ENCODE data around the gene BACH1. TPM values are rescaled to one million over a fixed set of nuclear protein-coding genes. Genes with fewer than 3 reads are reported as not detected.

BACH1 gene
- total and polyA plus RNA-seq, 10 of the 15 experiments (the other 5 are each of a cell fraction or from before 2014, with no cell fraction given): 3.2 to 25.7 (median 10.5) TPM

DNA sequence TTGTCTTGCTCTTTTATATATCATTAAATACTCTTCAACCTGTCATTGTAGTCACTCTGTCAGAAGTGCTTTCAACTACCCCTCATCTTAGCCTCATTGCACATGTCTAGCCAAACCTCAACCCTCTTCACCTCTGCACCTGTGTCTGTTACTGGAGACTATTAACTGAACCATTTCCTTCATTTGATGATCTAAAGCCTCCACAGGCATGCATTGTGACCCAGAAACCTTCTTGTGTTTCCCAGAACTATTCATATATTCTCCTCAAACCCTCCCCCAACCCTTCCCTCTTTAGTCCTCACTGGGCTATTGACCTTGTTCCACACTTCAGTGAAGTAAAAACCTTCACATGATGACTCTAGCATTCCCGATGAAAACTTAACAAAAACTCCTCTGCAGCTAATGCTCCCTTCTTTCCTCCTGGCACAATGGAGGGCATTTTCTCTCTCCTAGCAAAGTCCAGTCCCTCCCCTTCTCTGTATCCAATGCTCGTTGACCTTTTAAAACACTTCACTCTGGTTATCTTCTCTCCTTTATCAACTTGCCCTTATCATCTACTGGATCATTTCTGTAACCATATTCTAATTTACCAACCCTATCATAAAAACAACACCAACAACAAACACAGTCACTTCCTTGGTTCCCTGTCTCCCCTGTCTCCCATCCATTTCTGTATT lies 86.1 kb downstream of the BACH1 start:
- Histone ChIP-seq H3K9me3 (replicated peaks; ENCODE audit: control insufficient read depth, insufficient read depth, low read length) (no peaks in the 10 kb centered on the region), H4K20me1 (ENCODE audit: control insufficient read depth, insufficient read depth) (no peaks in the 10 kb centered on the region), H2AFZ (ENCODE audit: control insufficient read depth, low read depth, low read length) (no peak overlapping the region), H3K27ac (ENCODE audit: control insufficient read depth, insufficient read depth) (no peak overlapping the region), H3K4me3 (no peak overlapping the region), H3K36me3 (ENCODE audit: control insufficient read depth in 2 of 2, insufficient read depth in 2 of 2, low read length in 1 of 2) (no peaks in the 10 kb centered on the region), H3K4me1 (ENCODE audit: control insufficient read depth, insufficient read depth, low read length) (no peaks in the 10 kb centered on the region), H3K27me3 (replicated peaks in 1 of 2; ENCODE audit: control insufficient read depth in 2 of 2, insufficient read depth in 2 of 2, low read length in 1 of 2) (no peaks in the 10 kb centered on the region), H3K79me2 (ENCODE audit: control insufficient read depth, insufficient read depth, low read length) (no peaks in the 10 kb centered on the region), H3K4me2 (ENCODE audit: control insufficient read depth, insufficient read depth) (no peak overlapping the region), H3K9ac (ENCODE audit: control insufficient read depth, insufficient read depth, low read length) (no peak overlapping the region)
- ChIA-PET POLR2A (no interaction called here), RAD21 (ENCODE audit: unreplicated experiment) (no interaction called here), SMC1A (ENCODE audit: uncharacterized antibody, unreplicated experiment) (no interaction called here), CTCF (no interaction called here)
- FAIRE-seq: no peak
- in situ Hi-C loops (cut with MboI): no loop called here
- TF ChIP-seq BMI1 (IDR thresholded peaks at IDR 0.05; ENCODE audit: borderline replicate concordance) (no peak), MEF2A (IDR thresholded peaks at IDR 0.05; ENCODE audit: insufficient read depth, low read depth, low read length) (no peak), TBL1XR1 (IDR thresholded peaks at IDR 0.05; ENCODE audit: low read depth, low read length) (no peak), SMAD5 (IDR thresholded peaks at IDR 0.05; ENCODE audit: low read depth) (no peak), YBX1 (IDR thresholded peaks at IDR 0.05) (no peak), NFXL1 (IDR thresholded peaks at IDR 0.05; ENCODE audit: borderline replicate concordance) (no peak), MTA3 (IDR thresholded peaks at IDR 0.05; ENCODE audit: borderline replicate concordance, low read length) (no peak), SREBF1 (IDR thresholded peaks at IDR 0.05; ENCODE audit: low read length) (no peak), ESRRA (IDR thresholded peaks at IDR 0.05; ENCODE audit: low read length) (no peak), CHD2 (IDR thresholded peaks at IDR 0.05; ENCODE audit: borderline replicate concordance, low read depth, low read length) (no peak), MYC (IDR thresholded peaks at IDR 0.05; ENCODE audit: insufficient read depth, insufficient read length, insufficient replicate concordance, low read length, severe bottlenecking) (no peak), TCF3 (IDR thresholded peaks at IDR 0.05; ENCODE audit: borderline replicate concordance, insufficient read depth, low read depth, low read length) (no peak), EED (IDR thresholded peaks at IDR 0.05; ENCODE audit: low read depth) (no peak), KLF5 (IDR thresholded peaks at IDR 0.05; ENCODE audit: partially characterized antibody) (no peak)
- TF ChIP-seq, protein P1, sequence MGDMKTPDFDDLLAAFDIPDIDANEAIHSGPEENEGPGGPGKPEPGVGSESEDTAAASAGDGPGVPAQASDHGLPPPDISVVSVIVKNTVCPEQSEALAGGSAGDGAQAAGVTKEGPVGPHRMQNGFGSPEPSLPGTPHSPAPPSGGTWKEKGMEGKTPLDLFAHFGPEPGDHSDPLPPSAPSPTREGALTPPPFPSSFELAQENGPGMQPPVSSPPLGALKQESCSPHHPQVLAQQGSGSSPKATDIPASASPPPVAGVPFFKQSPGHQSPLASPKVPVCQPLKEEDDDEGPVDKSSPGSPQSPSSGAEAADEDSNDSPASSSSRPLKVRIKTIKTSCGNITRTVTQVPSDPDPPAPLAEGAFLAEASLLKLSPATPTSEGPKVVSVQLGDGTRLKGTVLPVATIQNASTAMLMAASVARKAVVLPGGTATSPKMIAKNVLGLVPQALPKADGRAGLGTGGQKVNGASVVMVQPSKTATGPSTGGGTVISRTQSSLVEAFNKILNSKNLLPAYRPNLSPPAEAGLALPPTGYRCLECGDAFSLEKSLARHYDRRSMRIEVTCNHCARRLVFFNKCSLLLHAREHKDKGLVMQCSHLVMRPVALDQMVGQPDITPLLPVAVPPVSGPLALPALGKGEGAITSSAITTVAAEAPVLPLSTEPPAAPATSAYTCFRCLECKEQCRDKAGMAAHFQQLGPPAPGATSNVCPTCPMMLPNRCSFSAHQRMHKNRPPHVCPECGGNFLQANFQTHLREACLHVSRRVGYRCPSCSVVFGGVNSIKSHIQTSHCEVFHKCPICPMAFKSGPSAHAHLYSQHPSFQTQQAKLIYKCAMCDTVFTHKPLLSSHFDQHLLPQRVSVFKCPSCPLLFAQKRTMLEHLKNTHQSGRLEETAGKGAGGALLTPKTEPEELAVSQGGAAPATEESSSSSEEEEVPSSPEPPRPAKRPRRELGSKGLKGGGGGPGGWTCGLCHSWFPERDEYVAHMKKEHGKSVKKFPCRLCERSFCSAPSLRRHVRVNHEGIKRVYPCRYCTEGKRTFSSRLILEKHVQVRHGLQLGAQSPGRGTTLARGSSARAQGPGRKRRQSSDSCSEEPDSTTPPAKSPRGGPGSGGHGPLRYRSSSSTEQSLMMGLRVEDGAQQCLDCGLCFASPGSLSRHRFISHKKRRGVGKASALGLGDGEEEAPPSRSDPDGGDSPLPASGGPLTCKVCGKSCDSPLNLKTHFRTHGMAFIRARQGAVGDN (IDR thresholded peaks at IDR 0.05): no peak
- TF ChIP-seq, protein P2, sequence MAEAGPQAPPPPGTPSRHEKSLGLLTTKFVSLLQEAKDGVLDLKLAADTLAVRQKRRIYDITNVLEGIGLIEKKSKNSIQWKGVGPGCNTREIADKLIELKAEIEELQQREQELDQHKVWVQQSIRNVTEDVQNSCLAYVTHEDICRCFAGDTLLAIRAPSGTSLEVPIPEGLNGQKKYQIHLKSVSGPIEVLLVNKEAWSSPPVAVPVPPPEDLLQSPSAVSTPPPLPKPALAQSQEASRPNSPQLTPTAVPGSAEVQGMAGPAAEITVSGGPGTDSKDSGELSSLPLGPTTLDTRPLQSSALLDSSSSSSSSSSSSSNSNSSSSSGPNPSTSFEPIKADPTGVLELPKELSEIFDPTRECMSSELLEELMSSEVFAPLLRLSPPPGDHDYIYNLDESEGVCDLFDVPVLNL (IDR thresholded peaks at IDR 0.05; ENCODE audit: low read depth, low read length): no peak
- TF ChIP-seq, protein P3, sequence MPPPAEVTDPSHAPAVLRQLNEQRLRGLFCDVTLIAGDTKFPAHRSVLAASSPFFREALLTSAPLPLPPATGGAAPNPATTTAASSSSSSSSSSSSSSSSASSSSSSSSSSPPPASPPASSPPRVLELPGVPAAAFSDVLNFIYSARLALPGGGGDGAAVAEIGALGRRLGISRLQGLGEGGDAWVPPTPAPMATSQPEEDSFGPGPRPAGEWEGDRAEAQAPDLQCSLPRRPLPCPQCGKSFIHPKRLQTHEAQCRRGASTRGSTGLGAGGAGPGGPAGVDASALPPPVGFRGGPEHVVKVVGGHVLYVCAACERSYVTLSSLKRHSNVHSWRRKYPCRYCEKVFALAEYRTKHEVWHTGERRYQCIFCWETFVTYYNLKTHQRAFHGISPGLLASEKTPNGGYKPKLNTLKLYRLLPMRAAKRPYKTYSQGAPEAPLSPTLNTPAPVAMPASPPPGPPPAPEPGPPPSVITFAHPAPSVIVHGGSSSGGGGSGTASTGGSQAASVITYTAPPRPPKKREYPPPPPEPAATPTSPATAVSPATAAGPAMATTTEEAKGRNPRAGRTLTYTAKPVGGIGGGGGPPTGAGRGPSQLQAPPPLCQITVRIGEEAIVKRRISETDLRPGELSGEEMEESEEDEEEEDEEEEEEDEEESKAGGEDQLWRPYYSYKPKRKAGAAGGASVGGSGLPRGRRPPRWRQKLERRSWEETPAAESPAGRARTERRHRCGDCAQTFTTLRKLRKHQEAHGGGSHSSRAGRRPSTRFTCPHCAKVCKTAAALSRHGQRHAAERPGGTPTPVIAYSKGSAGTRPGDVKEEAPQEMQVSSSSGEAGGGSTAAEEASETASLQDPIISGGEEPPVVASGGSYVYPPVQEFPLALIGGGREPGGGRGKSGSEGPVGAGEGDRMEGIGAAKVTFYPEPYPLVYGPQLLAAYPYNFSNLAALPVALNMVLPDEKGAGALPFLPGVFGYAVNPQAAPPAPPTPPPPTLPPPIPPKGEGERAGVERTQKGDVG (CRISPR knock-in tag; IDR thresholded peaks at IDR 0.05): no peak
- DNase-seq (ENCODE audit: low read depth, low spot score): no peak
- no peak for ATAC-seq
- no TSS peak for BruUV-seq (replicated peaks)
- intact Hi-C loops (cut with micrococcal nuclease; ENCODE audit: unreplicated experiment): no loop called here
- 82% methylated on average over 2 of the region's 2 CpGs for WGBS (ENCODE audit: insufficient coverage, insufficient replicate concordance, low lambda C conversion rate, missing lambda C conversion rate)

All from GM12878 (cell line).